ENCODE measurements around the gene CABP7. TPM values are rescaled to one million over a fixed set of nuclear protein-coding genes. Genes with fewer than 3 reads are reported as not detected.

Gene CABP7
- total and polyA plus RNA-seq, 11 donors: 0.03 to 0.11 TPM; not detected in 9

GRCh38 chr22:29767171-29768051, 47.6 kb downstream of the CABP7 start, which contains the start of gene UQCR10:
TSS of gene UQCR10 (plus strand) at chr22:29767369. CDS start at chr22:29767399, 30 bp downstream.
- Histone ChIP-seq H3K36me3 (peaks cover 2 to 34% (median 27%) of the 10 kb centered on the region in 9 donors), H3K27me3 (no peaks in the 10 kb centered on the region), H3K4me1 (peaks cover 6 to 42% (median 29%) of the 10 kb centered on the region in 12 donors), H3K9me3 (no peaks in the 10 kb centered on the region), H3K4me3 (peak within 1 kb of the TSS; percentile 70 to 98 (median 80)), H3K27ac (peak within 1 kb of the TSS; percentile 87 to 96 (median 91))
- 1 to 10% (median 1%) methylated on average over 31 to 46 of the region's 46 CpGs for WGBS, 4 donors
- ATAC-seq (peak; percentile 87 to 94 (median 90)), DNase-seq (peak; percentile 92 to 97 (median 95))
- TF ChIP-seq CTCF (IDR thresholded peaks at IDR 0.05) (no peak), POLR2A (IDR thresholded peaks at IDR 0.05) (peak; percentile 50 to 57)
- intact Hi-C loops (cut with DNase I): loop anchor here in 5 of 10 donors (5.0 to 10.0 kb wide), 6 partner anchors 65 to 237 kb away; partner anchors contain the start of genes ASCC2 (in 2 of the 5) and MTMR3 (in 1 of the 5)

GRCh38 chr22:29768052-29768693, 48.4 kb downstream of the CABP7 start:
- ATAC-seq: peak in 2 of 4 donors; percentile 18 to 23
- TF ChIP-seq CTCF (IDR thresholded peaks at IDR 0.05) (no peak), POLR2A (IDR thresholded peaks at IDR 0.05) (no peak)
- Histone ChIP-seq H3K9me3 (no peaks in the 10 kb centered on the region), H3K4me1 (peaks cover 6 to 44% (median 29%) of the 10 kb centered on the region in 12 donors), H3K36me3 (peaks cover 2 to 34% (median 27%) of the 10 kb centered on the region in 9 donors), H3K27ac (peak overlapping the region; percentile 87 to 96 (median 91)), H3K27me3 (no peaks in the 10 kb centered on the region), H3K4me3 (peak overlapping the region; percentile 70 to 98 (median 80))
- 27 to 42% (median 32%) methylated on average over 6 of the region's 6 CpGs for WGBS, 4 donors
- intact Hi-C loops (cut with DNase I): loop anchor here in 5 of 10 donors (5.0 to 10.0 kb wide), 6 partner anchors 64 to 237 kb away; partner anchors contain the start of genes ASCC2 (in 2 of the 5) and MTMR3 (in 1 of the 5)
- no peak for DNase-seq

- H3K4me3 ChIP-seq: no peak overlapping the region
- intact Hi-C loops (cut with DNase I): loop anchor here in 5 of 10 donors (5.0 to 10.0 kb wide), 6 partner anchors 62 to 235 kb away; partner anchors contain the start of genes ASCC2 (in 2 of the 5) and MTMR3 (in 2 of the 5)
- no peaks in the 10 kb centered on the region for H3K27me3 ChIP-seq
- H3K36me3 ChIP-seq: peaks cover 2 to 34% (median 27%) of the 10 kb centered on the region in 9 donors
- no peaks in the 10 kb centered on the region for H3K9me3 ChIP-seq
- no peak for TF ChIP-seq POLR2A (IDR thresholded peaks at IDR 0.05)
- WGBS, 4 donors: 82 to 98% (median 95%) methylated on average over 2 of the region's 2 CpGs
- no peak for ATAC-seq
- DNase-seq: no peak
- H3K4me1 ChIP-seq: peaks cover 6 to 44% (median 28%) of the 10 kb centered on the region in 12 donors
- H3K27ac ChIP-seq: peak overlapping the region in 1 of 12 donors; percentile 4
These were observed 50.0 kb downstream of the CABP7 start for GRCh38 chr22:29769723-29770321.

- Histone ChIP-seq H3K27ac (peak overlapping the region in 1 of 12 donors; percentile 18), H3K27me3 (no peaks in the 10 kb centered on the region), H3K4me3 (no peak overlapping the region), H3K36me3 (peaks cover 2 to 34% (median 27%) of the 10 kb centered on the region in 9 donors), H3K9me3 (no peaks in the 10 kb centered on the region), H3K4me1 (peaks cover 6 to 38% (median 19%) of the 10 kb centered on the region in 12 donors)
- no peak for TF ChIP-seq POLR2A (IDR thresholded peaks at IDR 0.05)
- TF ChIP-seq CTCF (IDR thresholded peaks at IDR 0.05): peak in 7 of 12 donors; percentile 23 to 44 (median 24)
- ATAC-seq (peak in 3 of 4 donors; percentile 20 to 39 (median 34)), DNase-seq (peak in 2 of 5 donors; percentile 38 to 47)
- intact Hi-C loops (cut with DNase I): loop anchor here in 1 of 10 donors (10.0 kb wide), 1 partner anchor 113 kb away; the partner anchor contains the start of gene MTMR3
- WGBS, 4 donors: 45 to 55% (median 50%) methylated on average over 5 of the region's 5 CpGs
These were observed 52.4 kb downstream of the CABP7 start for GRCh38 chr22:29772170-29772641.
